ENCODE results near the gene GPR161.
"Not testable (repeated sequence)": the region's sequence is repeated elsewhere in the genome, so short reads cannot be mapped to it uniquely, and the experiment has no call there.

Gene GPR161, protein sequence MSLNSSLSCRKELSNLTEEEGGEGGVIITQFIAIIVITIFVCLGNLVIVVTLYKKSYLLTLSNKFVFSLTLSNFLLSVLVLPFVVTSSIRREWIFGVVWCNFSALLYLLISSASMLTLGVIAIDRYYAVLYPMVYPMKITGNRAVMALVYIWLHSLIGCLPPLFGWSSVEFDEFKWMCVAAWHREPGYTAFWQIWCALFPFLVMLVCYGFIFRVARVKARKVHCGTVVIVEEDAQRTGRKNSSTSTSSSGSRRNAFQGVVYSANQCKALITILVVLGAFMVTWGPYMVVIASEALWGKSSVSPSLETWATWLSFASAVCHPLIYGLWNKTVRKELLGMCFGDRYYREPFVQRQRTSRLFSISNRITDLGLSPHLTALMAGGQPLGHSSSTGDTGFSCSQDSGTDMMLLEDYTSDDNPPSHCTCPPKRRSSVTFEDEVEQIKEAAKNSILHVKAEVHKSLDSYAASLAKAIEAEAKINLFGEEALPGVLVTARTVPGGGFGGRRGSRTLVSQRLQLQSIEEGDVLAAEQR

GRCh38 chr1:168136709-168137514 is at the start of gene GPR161:
Gene GPR161, minus strand, starts transcription at chr1:168136930. Its CDS starts 32,080 bp downstream, at chr1:168104850.
- DNase-seq = peak; percentile 39

GRCh38 chr1:168181063-168181720 is 44.5 kb upstream of the GPR161 start:
- not testable (repeated sequence) for DNase-seq

GRCh38 chr1:168180148-168180524 is 43.4 kb upstream of the GPR161 start:
- no peak for DNase-seq

GRCh38 chr1:168179438-168180147 is 42.9 kb upstream of the GPR161 start:
- peak; percentile 26 for DNase-seq

DNA sequence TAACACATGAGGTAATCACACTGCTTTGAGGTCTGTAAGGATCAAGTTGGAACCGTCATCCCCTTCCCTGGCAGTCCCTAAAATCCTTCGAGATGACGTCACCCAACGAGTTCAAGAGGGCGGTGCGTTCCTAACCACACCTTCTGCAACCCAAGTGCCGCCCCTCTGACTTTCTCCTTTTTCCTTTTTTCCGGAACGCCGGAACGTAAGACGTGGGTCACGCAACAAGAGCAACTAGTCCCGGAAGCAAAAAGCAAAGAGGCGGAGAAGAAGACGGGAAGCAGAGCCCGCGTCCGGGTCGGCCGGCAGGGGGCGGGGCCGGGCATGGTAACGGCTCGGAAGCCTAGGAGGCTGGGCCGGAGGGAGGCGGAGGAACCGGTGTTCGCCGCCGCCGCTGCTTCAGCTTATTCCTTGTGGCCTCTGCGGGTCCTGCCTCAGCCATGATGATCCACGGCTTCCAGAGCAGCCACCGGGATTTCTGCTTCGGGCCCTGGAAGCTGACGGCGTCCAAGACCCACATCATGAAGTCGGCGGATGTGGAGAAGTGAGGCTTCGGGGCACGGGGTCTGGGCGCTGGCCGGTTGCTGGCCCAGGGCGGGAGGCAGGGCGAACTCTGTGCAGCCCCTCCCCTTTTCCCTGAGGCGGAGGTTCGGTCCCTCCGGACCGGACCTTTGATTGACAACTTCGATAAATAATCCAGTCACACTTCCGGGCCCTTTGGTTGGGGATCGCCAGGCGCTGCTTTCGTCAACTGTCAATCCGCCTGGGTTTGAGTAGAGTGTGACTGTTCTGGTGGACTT is 42.1 kb upstream of the GPR161 start, which contains the start of gene TIPRL:
Gene TIPRL (plus strand): TSS at position 325 of the 800 bp plus-strand sequence. CDS start 116 bp downstream, at position 441.
- DNase-seq = peak; percentile 99

DNA sequence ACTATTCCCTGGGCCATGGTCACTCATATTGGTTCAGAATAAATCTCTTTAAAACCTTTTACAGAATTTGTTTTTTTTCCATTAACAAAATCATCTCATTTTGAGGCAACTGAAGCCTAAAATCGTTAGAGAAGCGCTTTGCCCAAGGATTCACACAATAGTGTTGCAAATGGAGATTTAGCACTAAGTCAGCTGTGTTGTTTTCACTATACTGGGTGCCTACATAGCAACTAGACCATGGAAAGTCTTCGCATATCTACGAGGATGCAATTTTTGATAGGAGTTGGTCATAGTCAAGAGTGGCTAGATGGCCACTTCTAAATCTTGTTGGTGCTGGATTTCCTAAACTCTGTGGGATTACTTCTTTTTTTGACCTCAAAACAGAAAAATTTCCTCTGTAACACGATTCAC is 41.5 kb upstream of the GPR161 start:
- DNase-seq = no peak

DNA sequence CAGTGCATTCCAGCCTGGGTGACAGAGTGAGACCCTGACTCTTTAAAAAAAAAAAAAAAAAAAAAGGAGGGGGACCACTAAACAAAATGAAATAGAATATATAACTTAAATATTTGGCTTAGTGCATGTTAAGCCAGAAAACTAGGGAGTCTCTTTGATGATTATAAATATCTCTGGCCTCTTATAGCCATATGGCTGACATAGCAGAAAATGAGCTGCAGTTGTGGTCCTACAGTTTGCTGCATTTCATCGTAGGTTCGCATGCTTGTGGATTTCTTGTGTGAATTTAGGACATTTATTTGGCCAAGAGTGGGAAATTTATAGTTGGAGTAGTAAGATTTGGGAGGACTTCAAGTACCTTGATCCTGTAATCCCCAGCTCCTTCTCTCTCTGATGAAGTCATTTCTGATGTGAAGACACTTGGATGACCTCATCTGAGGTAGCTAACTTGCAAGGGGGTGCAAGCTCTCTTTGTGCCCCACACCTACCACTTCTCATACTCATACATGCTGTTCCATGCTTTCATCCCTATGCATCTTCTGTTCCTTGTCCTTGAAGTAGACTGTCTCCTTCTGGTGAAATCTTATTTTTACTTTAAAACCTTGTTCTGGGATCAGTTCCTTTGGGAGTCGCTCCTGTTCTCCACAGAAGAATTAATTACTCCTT is 35.7 kb upstream of the GPR161 start:
- DNase-seq = no peak

- no peak for DNase-seq
Observed at GRCh38 chr1:168170564-168171508, 34.1 kb upstream of the GPR161 start.

DNA sequence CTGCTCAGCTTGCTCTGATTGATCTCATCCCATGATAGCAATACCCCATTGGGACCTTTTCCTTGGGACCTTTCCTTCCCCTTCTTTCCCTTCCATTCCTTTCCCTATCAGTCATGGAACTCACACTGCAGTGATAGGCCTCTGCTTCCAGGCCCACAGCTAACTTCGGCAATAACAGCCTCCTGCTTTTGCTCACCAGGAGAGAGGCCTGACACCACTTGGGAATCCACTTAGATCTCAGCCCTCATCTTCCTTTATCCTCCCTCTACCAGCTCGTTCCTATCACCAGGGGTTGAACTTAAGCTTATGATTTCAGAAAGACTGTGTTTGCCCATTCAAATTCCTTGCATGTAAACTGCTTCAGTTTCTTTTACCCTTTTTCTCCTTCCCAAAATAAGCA is 31.1 kb upstream of the GPR161 start:
- no peak for DNase-seq

GRCh38 chr1:168164771-168165170 is 28.0 kb upstream of the GPR161 start:
- peak; percentile 9 for DNase-seq

DNA sequence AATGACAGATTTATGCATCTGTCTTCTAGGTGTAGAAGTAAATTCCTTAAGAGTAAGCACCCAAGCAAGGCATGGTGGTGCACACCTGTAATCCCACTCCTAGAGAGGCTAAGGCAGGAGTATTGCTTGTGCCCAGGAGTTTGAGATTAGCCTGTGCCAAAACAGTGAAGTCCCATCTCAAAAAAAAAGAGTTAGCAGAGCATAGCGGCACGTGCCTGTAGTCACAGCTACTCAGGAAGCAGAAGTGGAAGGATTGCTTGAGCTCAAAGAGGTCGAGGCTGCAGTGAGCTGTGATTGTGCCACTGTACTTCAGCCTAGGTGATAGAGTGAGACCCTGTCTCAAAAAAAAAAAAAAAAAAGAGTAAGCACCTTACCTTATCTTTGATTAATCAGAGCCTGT is 26.9 kb upstream of the GPR161 start:
- no peak for DNase-seq

GRCh38 chr1:168161459-168161858 is 24.7 kb upstream of the GPR161 start:
- DNase-seq = no peak

- DNase-seq = no peak
Observed at GRCh38 chr1:168159979-168160378, 23.2 kb upstream of the GPR161 start.

DNA sequence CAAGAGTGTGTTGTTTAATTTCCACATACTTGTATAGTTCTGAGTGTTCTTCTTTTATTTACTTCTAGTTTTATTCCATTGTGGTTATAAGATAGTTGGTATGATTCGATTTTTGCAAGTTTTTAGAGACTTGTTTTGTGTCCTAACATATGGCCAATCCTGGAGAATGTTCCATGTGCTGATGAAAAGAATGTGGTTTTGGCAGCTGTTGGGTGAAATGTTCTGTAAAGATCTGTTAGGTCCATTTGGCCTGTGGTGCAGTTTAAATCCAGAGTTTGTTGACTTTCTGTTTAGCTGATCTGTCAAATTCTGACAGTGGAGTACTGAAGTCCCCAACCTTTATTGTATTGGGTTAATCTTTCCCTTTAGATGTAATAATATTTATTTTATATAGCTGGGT is 22.5 kb upstream of the GPR161 start:
- no peak for DNase-seq

DNA sequence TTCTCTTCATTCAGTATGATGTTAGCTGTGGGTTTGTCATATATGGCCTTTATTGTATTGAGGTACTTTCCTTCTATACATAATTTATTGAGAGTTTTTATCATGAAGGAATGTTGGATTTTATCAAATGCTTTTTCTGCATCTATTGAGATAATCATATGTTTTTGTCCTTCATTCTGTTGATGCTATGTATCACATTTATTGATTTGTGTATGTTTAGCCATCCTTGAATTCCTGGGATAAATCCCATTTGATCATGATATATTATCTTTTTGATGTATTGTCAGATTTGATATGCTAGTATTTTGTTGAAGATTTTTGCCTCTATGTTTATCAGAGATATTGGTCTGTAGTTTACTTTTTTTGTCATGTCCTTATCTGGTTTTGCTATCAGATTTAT is 20.9 kb upstream of the GPR161 start:
- no peak for DNase-seq

GRCh38 chr1:168155910-168156309 is 19.2 kb upstream of the GPR161 start:
- no peak for DNase-seq

GRCh38 chr1:168154707-168155106 is 18.0 kb upstream of the GPR161 start:
- DNase-seq = not testable (repeated sequence)

GRCh38 chr1:168151935-168152334 is 15.2 kb upstream of the GPR161 start:
- no peak for DNase-seq

DNA sequence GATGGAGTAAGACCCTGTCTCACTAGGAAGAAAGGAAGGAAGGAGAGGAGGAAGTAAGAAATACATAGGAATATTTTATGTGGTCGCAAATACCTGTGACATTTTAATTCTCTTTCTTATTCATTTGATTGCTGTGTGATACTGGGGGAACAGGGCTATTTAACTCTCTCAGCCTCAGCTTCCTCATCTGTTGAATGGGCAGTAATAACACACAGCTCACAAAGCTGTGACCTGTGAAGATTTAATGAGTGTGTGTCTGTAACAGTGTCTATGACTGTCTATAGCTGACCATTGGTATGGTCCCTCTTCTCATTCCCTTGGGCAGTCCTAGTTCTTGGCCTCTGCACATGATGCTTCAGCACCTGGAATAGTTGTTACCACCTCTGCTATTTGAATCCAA is 13.6 kb upstream of the GPR161 start:
- DNase-seq = no peak

GRCh38 chr1:168148916-168149315 is 12.2 kb upstream of the GPR161 start:
- no peak for DNase-seq

Measured in HCEC 1CT (cell line).